Measurements from ENCODE around the gene EZR. TPM values are rescaled to one million over a fixed set of nuclear protein-coding genes. Genes with fewer than 3 reads are reported as not detected.

EZR gene
- total and polyA plus RNA-seq, 2 of the 13 experiments (the other 11 are each of a cell fraction or from before 2014, with no cell fraction given), result 34.7 to 60.3 TPM

DNA sequence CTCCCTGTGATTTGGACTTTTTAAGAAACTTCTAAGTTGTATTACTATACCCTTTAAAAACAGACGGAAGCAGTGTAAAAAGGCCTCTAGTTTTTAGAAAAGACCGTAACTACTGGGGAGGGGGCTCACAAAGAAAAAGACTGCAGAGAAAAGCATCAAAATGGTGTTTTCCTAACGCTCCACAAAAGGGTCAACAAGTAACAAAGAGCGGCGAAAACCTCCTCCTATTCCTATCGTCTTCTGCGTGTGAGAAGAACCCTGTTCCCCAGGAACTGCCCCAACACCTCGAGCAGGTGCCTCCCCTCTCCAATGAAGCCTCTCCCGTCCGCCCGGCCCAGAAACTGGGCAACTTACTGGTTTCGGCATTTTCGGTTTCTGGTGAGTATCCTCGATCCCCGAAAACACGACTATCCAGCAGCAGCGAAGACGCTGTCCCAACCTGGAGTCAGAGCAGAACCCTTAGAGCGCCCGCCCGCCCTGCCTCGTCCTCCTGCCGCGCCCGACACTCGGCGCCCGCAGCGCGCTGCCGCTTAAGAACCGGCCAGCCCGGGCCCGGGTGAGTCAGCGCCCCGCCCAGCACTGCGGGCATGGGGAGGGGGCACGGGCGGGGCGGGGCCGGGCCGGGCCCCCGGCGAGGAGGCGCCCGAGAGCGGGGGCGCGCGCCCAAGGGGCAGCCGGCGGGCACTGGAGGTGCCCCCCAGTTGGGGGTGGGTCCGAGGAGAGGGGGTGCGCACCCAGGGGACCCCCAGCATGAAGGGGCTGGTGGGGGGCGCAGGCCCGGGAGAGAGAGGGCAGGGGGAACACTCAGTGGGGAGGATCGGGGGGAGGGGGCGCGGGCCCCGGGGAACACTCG is 1.2 kb downstream of the EZR start (continued):
- TF ChIP-seq, protein P1, sequence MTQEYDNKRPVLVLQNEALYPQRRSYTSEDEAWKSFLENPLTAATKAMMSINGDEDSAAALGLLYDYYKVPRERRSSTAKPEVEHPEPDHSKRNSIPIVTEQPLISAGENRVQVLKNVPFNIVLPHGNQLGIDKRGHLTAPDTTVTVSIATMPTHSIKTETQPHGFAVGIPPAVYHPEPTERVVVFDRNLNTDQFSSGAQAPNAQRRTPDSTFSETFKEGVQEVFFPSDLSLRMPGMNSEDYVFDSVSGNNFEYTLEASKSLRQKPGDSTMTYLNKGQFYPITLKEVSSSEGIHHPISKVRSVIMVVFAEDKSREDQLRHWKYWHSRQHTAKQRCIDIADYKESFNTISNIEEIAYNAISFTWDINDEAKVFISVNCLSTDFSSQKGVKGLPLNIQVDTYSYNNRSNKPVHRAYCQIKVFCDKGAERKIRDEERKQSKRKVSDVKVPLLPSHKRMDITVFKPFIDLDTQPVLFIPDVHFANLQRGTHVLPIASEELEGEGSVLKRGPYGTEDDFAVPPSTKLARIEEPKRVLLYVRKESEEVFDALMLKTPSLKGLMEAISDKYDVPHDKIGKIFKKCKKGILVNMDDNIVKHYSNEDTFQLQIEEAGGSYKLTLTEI (CRISPR knock-in tag; conservative IDR thresholded peaks at IDR 0.05), result no peak
- TF ChIP-seq ZSCAN12 (CRISPR knock-in tag; IDR thresholded peaks at IDR 0.05), result peak; percentile 77; the same call in 1 of the 2 replicates
- no peak for TF ChIP-seq ZBTB21 (CRISPR knock-in tag; IDR thresholded peaks at IDR 0.05)
- no peak; the same call in 1 of the 2 replicates for TF ChIP-seq ZNF235 (CRISPR knock-in tag; IDR thresholded peaks at IDR 0.05; ENCODE audit: borderline replicate concordance)
- TF ChIP-seq, protein P2, sequence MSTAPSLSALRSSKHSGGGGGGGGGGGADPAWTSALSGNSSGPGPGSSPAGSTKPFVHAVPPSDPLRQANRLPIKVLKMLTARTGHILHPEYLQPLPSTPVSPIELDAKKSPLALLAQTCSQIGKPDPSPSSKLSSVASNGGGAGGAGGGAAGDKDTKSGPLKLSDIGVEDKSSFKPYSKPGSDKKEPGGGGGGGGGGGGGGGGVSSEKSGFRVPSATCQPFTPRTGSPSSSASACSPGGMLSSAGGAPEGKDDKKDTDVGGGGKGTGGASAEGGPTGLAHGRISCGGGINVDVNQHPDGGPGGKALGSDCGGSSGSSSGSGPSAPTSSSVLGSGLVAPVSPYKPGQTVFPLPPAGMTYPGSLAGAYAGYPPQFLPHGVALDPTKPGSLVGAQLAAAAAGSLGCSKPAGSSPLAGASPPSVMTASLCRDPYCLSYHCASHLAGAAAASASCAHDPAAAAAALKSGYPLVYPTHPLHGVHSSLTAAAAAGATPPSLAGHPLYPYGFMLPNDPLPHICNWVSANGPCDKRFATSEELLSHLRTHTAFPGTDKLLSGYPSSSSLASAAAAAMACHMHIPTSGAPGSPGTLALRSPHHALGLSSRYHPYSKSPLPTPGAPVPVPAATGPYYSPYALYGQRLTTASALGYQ (CRISPR knock-in tag; IDR thresholded peaks at IDR 0.05), result no peak
- TF ChIP-seq, protein P3, sequence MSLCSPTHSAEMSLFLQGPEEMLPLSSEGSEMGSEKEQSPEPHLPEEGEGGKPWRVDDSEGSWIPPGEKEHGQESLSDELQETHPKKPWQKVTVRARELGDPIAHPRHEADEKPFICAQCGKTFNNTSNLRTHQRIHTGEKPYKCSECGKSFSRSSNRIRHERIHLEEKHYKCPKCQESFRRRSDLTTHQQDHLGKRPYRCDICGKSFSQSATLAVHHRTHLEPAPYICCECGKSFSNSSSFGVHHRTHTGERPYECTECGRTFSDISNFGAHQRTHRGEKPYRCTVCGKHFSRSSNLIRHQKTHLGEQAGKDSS (CRISPR knock-in tag; IDR thresholded peaks at IDR 0.05; ENCODE audit: borderline replicate concordance, low read depth), result no peak
- TF ChIP-seq REPIN1 (CRISPR knock-in tag; IDR thresholded peaks at IDR 0.05; ENCODE audit: borderline replicate concordance, low read depth), result peak; percentile 48
- no peak for TF ChIP-seq ELF1 (CRISPR knock-in tag; IDR thresholded peaks at IDR 0.05)
- TF ChIP-seq ATRX (CRISPR knock-in tag; IDR thresholded peaks at IDR 0.05; ENCODE audit: borderline replicate concordance), result no peak
- TF ChIP-seq ZFP41 (CRISPR knock-in tag; IDR thresholded peaks at IDR 0.05; ENCODE audit: borderline replicate concordance), result no peak
- TF ChIP-seq, protein P4, sequence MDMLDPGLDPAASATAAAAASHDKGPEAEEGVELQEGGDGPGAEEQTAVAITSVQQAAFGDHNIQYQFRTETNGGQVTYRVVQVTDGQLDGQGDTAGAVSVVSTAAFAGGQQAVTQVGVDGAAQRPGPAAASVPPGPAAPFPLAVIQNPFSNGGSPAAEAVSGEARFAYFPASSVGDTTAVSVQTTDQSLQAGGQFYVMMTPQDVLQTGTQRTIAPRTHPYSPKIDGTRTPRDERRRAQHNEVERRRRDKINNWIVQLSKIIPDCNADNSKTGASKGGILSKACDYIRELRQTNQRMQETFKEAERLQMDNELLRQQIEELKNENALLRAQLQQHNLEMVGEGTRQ (IDR thresholded peaks at IDR 0.05; ENCODE audit: low read depth, low read length), result no peak
- TF ChIP-seq, protein P4 (CRISPR knock-in tag; IDR thresholded peaks at IDR 0.05; ENCODE audit: borderline replicate concordance), result no peak; the same call in 1 of the 2 replicates
- peak; percentile 36; the same call in 1 of the 2 replicates for TF ChIP-seq SMAD3 (CRISPR knock-in tag; IDR thresholded peaks at IDR 0.05)
- no peak for TF ChIP-seq ZNF737 (CRISPR knock-in tag; IDR thresholded peaks at IDR 0.05; ENCODE audit: borderline replicate concordance)
- TF ChIP-seq, protein P5, sequence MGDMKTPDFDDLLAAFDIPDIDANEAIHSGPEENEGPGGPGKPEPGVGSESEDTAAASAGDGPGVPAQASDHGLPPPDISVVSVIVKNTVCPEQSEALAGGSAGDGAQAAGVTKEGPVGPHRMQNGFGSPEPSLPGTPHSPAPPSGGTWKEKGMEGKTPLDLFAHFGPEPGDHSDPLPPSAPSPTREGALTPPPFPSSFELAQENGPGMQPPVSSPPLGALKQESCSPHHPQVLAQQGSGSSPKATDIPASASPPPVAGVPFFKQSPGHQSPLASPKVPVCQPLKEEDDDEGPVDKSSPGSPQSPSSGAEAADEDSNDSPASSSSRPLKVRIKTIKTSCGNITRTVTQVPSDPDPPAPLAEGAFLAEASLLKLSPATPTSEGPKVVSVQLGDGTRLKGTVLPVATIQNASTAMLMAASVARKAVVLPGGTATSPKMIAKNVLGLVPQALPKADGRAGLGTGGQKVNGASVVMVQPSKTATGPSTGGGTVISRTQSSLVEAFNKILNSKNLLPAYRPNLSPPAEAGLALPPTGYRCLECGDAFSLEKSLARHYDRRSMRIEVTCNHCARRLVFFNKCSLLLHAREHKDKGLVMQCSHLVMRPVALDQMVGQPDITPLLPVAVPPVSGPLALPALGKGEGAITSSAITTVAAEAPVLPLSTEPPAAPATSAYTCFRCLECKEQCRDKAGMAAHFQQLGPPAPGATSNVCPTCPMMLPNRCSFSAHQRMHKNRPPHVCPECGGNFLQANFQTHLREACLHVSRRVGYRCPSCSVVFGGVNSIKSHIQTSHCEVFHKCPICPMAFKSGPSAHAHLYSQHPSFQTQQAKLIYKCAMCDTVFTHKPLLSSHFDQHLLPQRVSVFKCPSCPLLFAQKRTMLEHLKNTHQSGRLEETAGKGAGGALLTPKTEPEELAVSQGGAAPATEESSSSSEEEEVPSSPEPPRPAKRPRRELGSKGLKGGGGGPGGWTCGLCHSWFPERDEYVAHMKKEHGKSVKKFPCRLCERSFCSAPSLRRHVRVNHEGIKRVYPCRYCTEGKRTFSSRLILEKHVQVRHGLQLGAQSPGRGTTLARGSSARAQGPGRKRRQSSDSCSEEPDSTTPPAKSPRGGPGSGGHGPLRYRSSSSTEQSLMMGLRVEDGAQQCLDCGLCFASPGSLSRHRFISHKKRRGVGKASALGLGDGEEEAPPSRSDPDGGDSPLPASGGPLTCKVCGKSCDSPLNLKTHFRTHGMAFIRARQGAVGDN (CRISPR knock-in tag; IDR thresholded peaks at IDR 0.05), result peak; percentile 81
